Karpas-422 (cell line): ENCODE measurements around the gene SEMA4D. TPM values are rescaled to one million over a fixed set of nuclear protein-coding genes. Genes with fewer than 3 reads are reported as not detected.

Experiments used
- DNase-seq: peaks from one replicate; pipeline ENCODE4 v3.0.0-alpha.2; 2015
- H2AFZ ChIP-seq: fragments of 200-600 bp; sonication (generic); 2 replicates; pipeline ENCODE4 v1.6.1; 2014; ENCODE audit warnings: antibody characterized with exemption, low read length, mixed read lengths
- H3K27ac ChIP-seq: fragments of 200-600 bp; sonication (generic); 2 replicates; pipeline ENCODE4 v1.5.1; 2014; ENCODE audit warnings: mild to moderate bottlenecking, low read length, moderate library complexity
- H3K27me3 ChIP-seq: fragments of 200-600 bp; sonication (generic); 2 replicates; pipeline ENCODE4 v1.6.1; 2014; ENCODE audit warnings: low read length, mixed read lengths
- H3K36me3 ChIP-seq: fragments of 200-600 bp; sonication (generic); 2 replicates; pipeline ENCODE4 v1.6.1; 2014; ENCODE audit warnings: low read length, mixed read lengths; ENCODE audit not compliant: insufficient read depth
- H3K4me1 ChIP-seq: fragments of 200-600 bp; sonication (generic); 2 replicates; pipeline ENCODE4 v1.6.1; 2014; ENCODE audit warnings: mild to moderate bottlenecking, low read length, mixed read lengths
- H3K4me2 ChIP-seq: fragments of 200-600 bp; sonication (generic); 2 replicates; pipeline ENCODE4 v1.6.1; 2014; ENCODE audit warnings: low read length, low read depth, mild to moderate bottlenecking; ENCODE audit not compliant: poor library complexity, severe bottlenecking
- H3K4me3 ChIP-seq: fragments of 200-600 bp; sonication (generic); 2 replicates; pipeline ENCODE4 v1.5.1; 2014; ENCODE audit warnings: mild to moderate bottlenecking, antibody characterized with exemption, low read length, mixed read lengths
- H3K79me2 ChIP-seq: fragments of 200-600 bp; sonication (generic); 2 replicates; pipeline ENCODE4 v1.6.1; 2014; ENCODE audit warnings: mild to moderate bottlenecking, low read length, mixed read lengths
- H3K9ac ChIP-seq: fragments of 200-600 bp; sonication (generic); 2 replicates; pipeline ENCODE4 v1.6.0; 2014; ENCODE audit warnings: low read length
- H3K9me2 ChIP-seq: fragments of 200-600 bp; sonication (generic), shearing (Covaris generic); replicated peaks from 2 replicates; pipeline ENCODE4 v1.6.0; 2014; ENCODE audit warnings: mild to moderate bottlenecking, low read length, moderate library complexity; ENCODE audit not compliant: insufficient read depth
- H3K9me3 ChIP-seq: fragments of 300-700, 200-600 bp; sonication (generic); 2 replicates; pipeline ENCODE4 v1.6.1; 2014; ENCODE audit warnings: low read length, mixed read lengths
- H4K20me1 ChIP-seq: fragments of 200-600 bp; sonication (generic); 2 replicates; pipeline ENCODE4 v1.6.1; 2014; ENCODE audit warnings: mild to moderate bottlenecking, antibody characterized with exemption, low read length, low read depth; ENCODE audit not compliant: insufficient read depth
- total RNA-seq: library from RNA; depleted of rRNA; stranded (reverse); fragments of >200 nt; shearing (Covaris generic); gene quantifications from 2 replicates; pipeline ENCODE4 v1.2.3, GENCODE V29; 2014; ENCODE audit warnings: low replicate concordance

SEMA4D gene
- total RNA-seq, 1 experiment from 2014 or later, result 2.3 TPM

GRCh38 chr9:89410641-89411350, 87.1 kb downstream of the SEMA4D start:
- no peaks in the 10 kb centered on the region for H3K9me2 ChIP-seq
- H3K4me1 ChIP-seq, result peaks cover 5% of the 10 kb centered on the region
- no peak overlapping the region for H3K27ac ChIP-seq
- H3K4me2 ChIP-seq, result no peak overlapping the region
- peaks cover 18% of the 10 kb centered on the region; the same call in 1 of the 2 replicates for H4K20me1 ChIP-seq
- no peaks in the 10 kb centered on the region for H3K9me3 ChIP-seq
- no peaks in the 10 kb centered on the region for H3K79me2 ChIP-seq
- no peak for DNase-seq
- H3K36me3 ChIP-seq, result no peaks in the 10 kb centered on the region
- H3K9ac ChIP-seq, result no peak overlapping the region
- H2AFZ ChIP-seq, result no peak overlapping the region
- H3K27me3 ChIP-seq, result no peaks in the 10 kb centered on the region
- no peak overlapping the region for H3K4me3 ChIP-seq

GRCh38 chr9:89410022-89410421, 87.9 kb downstream of the SEMA4D start:
- H3K27me3 ChIP-seq, result no peaks in the 10 kb centered on the region
- no peak overlapping the region for H2AFZ ChIP-seq
- no peak overlapping the region for H3K9ac ChIP-seq
- no peaks in the 10 kb centered on the region for H3K9me3 ChIP-seq
- H3K4me1 ChIP-seq, result peaks cover 6% of the 10 kb centered on the region
- H4K20me1 ChIP-seq, result peaks cover 22% of the 10 kb centered on the region; the same call in 1 of the 2 replicates
- H3K9me2 ChIP-seq, result no peaks in the 10 kb centered on the region
- H3K27ac ChIP-seq, result no peak overlapping the region
- DNase-seq, result no peak
- no peaks in the 10 kb centered on the region for H3K36me3 ChIP-seq
- no peak overlapping the region for H3K4me2 ChIP-seq
- H3K79me2 ChIP-seq, result no peaks in the 10 kb centered on the region
- H3K4me3 ChIP-seq, result no peak overlapping the region

- DNase-seq, result no peak
- Histone ChIP-seq H3K4me2 (no peak overlapping the region), H3K9me3 (no peaks in the 10 kb centered on the region), H3K4me1 (peaks cover 6% of the 10 kb centered on the region), H3K9ac (no peak overlapping the region), H3K27me3 (no peaks in the 10 kb centered on the region), H3K4me3 (no peak overlapping the region), H3K79me2 (no peaks in the 10 kb centered on the region), H3K27ac (no peak overlapping the region), H2AFZ (no peak overlapping the region), H4K20me1 (peaks cover 20% of the 10 kb centered on the region; the same call in 1 of the 2 replicates), H3K9me2 (no peaks in the 10 kb centered on the region), H3K36me3 (no peaks in the 10 kb centered on the region)
Observed at GRCh38 chr9:89409466-89409865, 88.4 kb downstream of the SEMA4D start.

GRCh38 chr9:89408628-89409101, 89.2 kb downstream of the SEMA4D start:
- Histone ChIP-seq H3K79me2 (no peaks in the 10 kb centered on the region), H4K20me1 (peaks cover 12% of the 10 kb centered on the region; the same call in 1 of the 2 replicates), H3K9me3 (no peaks in the 10 kb centered on the region), H3K9ac (no peak overlapping the region), H3K27ac (no peak overlapping the region), H3K4me1 (peaks cover 6% of the 10 kb centered on the region), H2AFZ (no peak overlapping the region), H3K9me2 (no peaks in the 10 kb centered on the region), H3K4me2 (no peak overlapping the region), H3K27me3 (no peaks in the 10 kb centered on the region), H3K36me3 (no peaks in the 10 kb centered on the region), H3K4me3 (no peak overlapping the region)
- no peak for DNase-seq

GRCh38 chr9:89407070-89407469, 90.8 kb downstream of the SEMA4D start:
- no peak overlapping the region for H2AFZ ChIP-seq
- no peaks in the 10 kb centered on the region for H3K79me2 ChIP-seq
- H3K27ac ChIP-seq, result no peak overlapping the region
- no peak overlapping the region for H3K9ac ChIP-seq
- H3K4me1 ChIP-seq, result peaks cover 6% of the 10 kb centered on the region
- peaks cover 11% of the 10 kb centered on the region; the same call in 1 of the 2 replicates for H4K20me1 ChIP-seq
- no peaks in the 10 kb centered on the region for H3K36me3 ChIP-seq
- DNase-seq, result no peak
- no peaks in the 10 kb centered on the region for H3K9me2 ChIP-seq
- H3K27me3 ChIP-seq, result no peaks in the 10 kb centered on the region
- no peaks in the 10 kb centered on the region for H3K9me3 ChIP-seq
- H3K4me3 ChIP-seq, result no peak overlapping the region
- no peak overlapping the region for H3K4me2 ChIP-seq

GRCh38 chr9:89405826-89406225, 92.1 kb downstream of the SEMA4D start:
- DNase-seq, result no peak
- no peaks in the 10 kb centered on the region for H3K9me2 ChIP-seq
- no peaks in the 10 kb centered on the region for H3K27me3 ChIP-seq
- peaks cover 11% of the 10 kb centered on the region; the same call in 1 of the 2 replicates for H4K20me1 ChIP-seq
- no peak overlapping the region; the same call in 1 of the 2 replicates for H3K9ac ChIP-seq
- H3K79me2 ChIP-seq, result no peaks in the 10 kb centered on the region
- H3K36me3 ChIP-seq, result no peaks in the 10 kb centered on the region
- peaks cover 7% of the 10 kb centered on the region for H3K4me1 ChIP-seq
- H3K9me3 ChIP-seq, result no peaks in the 10 kb centered on the region
- H3K4me2 ChIP-seq, result no peak overlapping the region
- H3K4me3 ChIP-seq, result no peak overlapping the region
- H3K27ac ChIP-seq, result no peak overlapping the region
- H2AFZ ChIP-seq, result no peak overlapping the region

GRCh38 chr9:89404074-89404473, 93.8 kb downstream of the SEMA4D start:
- Histone ChIP-seq H3K4me2 (no peak overlapping the region), H3K79me2 (no peaks in the 10 kb centered on the region), H3K27me3 (no peaks in the 10 kb centered on the region), H3K36me3 (no peaks in the 10 kb centered on the region), H3K9me3 (no peaks in the 10 kb centered on the region), H4K20me1 (peaks cover 11% of the 10 kb centered on the region; the same call in 1 of the 2 replicates), H3K9me2 (no peaks in the 10 kb centered on the region), H3K4me3 (no peak overlapping the region), H3K9ac (no peak overlapping the region), H3K4me1 (peaks cover 14% of the 10 kb centered on the region), H3K27ac (no peak overlapping the region), H2AFZ (no peak overlapping the region)
- no peak for DNase-seq

GRCh38 chr9:89402695-89403427, 95.1 kb downstream of the SEMA4D start:
- no peak overlapping the region for H3K27ac ChIP-seq
- H3K9ac ChIP-seq, result no peak overlapping the region
- peaks cover 14% of the 10 kb centered on the region for H3K4me1 ChIP-seq
- H3K79me2 ChIP-seq, result no peaks in the 10 kb centered on the region
- DNase-seq, result no peak
- no peaks in the 10 kb centered on the region for H3K27me3 ChIP-seq
- no peaks in the 10 kb centered on the region for H3K36me3 ChIP-seq
- H3K9me3 ChIP-seq, result no peaks in the 10 kb centered on the region
- H2AFZ ChIP-seq, result no peak overlapping the region
- peaks cover 11% of the 10 kb centered on the region; the same call in 1 of the 2 replicates for H4K20me1 ChIP-seq
- H3K4me2 ChIP-seq, result no peak overlapping the region
- H3K9me2 ChIP-seq, result no peaks in the 10 kb centered on the region
- H3K4me3 ChIP-seq, result no peak overlapping the region
